ENCODE measurements around the gene PRR29.

DNA sequence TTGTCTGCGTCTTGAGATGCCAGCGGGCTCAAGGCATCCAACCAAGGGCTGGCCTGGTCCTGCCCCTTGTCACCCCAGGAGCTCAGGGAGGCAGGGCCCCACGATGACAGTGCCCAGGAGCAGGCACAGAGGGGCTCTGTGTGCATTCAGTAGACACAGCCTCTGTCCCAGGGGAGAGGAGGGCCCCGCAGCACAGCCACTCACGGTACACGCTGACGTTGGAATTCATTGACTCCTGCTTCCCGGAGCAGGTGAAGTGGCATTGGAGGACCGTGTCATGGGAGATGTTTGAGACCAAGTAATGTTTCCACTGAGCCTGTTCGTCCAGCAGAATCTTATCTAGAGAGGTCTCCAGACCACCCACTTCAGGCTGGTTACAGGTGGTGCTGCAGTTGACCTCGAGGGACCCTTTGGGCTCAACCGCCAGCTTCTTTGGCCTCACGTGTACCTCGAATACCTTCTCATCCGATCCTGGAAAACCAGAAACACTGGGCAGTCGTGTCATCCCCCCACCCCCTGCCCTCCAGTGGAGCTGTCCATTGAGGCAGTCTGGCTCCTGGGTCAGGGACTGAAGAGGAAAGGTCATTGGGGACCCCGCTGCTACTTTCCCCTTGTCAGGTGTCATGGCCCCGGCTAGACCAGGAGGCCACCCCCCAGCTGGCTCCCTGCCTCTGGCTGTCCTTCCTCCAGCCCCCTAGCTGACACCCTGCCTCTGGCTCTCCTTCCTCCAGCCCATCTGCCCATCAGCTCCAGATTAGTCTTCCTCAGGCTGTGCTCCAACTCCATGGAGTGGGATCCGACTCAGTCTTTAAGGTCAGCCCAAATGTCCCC is 7.0 kb downstream of the PRR29 start:
- TF ChIP-seq EZH2 (IDR thresholded peaks at IDR 0.05; ENCODE audit: borderline replicate concordance, low read length) = no peak
- TF ChIP-seq, protein P1, sequence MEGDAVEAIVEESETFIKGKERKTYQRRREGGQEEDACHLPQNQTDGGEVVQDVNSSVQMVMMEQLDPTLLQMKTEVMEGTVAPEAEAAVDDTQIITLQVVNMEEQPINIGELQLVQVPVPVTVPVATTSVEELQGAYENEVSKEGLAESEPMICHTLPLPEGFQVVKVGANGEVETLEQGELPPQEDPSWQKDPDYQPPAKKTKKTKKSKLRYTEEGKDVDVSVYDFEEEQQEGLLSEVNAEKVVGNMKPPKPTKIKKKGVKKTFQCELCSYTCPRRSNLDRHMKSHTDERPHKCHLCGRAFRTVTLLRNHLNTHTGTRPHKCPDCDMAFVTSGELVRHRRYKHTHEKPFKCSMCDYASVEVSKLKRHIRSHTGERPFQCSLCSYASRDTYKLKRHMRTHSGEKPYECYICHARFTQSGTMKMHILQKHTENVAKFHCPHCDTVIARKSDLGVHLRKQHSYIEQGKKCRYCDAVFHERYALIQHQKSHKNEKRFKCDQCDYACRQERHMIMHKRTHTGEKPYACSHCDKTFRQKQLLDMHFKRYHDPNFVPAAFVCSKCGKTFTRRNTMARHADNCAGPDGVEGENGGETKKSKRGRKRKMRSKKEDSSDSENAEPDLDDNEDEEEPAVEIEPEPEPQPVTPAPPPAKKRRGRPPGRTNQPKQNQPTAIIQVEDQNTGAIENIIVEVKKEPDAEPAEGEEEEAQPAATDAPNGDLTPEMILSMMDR (IDR thresholded peaks at IDR 0.05; ENCODE audit: low read length) = no peak
